AG09309 (cell line): ENCODE data around the gene SEC61A1.

Experiments
- DNase-seq: peaks from one replicate; pipeline ENCODE4 v3.0.0-alpha.2; 2010; ENCODE audit warnings: low read depth
- H3K4me3 ChIP-seq: 2 replicates; pipeline ENCODE4 v1.5.1; 2011; ENCODE audit warnings: mild to moderate bottlenecking, low read depth, low read length, moderate library complexity; ENCODE audit not compliant: control insufficient read depth
- TF ChIP-seq, protein P1 (sequence below): IDR thresholded peaks from 2 replicates; pipeline ENCODE4 v1.5.1; 2011; ENCODE audit warnings: mild to moderate bottlenecking, low read depth, low read length, inconsistent platforms; ENCODE audit not compliant: insufficient read depth, control insufficient read depth; ENCODE audit errors: missing control alignments

Gene SEC61A1

DNA sequence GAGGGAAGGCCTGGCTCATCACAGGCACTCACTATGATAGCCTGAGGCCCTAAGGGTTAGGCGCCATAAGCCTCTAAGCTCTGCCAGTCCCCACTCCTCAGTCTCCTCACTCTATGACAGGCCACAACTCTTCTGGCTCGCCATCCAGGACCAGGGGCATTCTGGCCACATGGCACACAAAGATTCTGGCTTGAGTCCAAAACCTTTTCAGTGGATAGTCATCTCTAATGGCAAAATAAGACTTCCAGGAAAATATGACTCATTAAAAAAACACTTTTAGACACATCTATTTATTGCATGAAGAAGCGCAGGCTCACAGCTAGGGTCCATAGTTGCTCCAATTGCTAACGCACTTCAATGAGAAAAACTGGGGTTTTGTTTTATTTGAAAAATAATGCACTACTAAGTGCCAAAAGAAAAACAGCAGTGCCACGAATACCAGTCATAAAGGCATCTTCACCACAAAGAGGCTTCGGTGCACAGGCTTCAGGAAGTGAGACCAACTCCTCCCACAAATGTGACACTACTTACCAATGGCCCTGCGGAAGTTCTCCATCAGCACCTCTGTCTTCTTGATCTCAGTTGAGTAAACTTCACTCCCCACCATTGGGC is 60.2 kb downstream of the SEC61A1 start:
- H3K4me3 ChIP-seq: no peak overlapping the region
- TF ChIP-seq, protein P1, sequence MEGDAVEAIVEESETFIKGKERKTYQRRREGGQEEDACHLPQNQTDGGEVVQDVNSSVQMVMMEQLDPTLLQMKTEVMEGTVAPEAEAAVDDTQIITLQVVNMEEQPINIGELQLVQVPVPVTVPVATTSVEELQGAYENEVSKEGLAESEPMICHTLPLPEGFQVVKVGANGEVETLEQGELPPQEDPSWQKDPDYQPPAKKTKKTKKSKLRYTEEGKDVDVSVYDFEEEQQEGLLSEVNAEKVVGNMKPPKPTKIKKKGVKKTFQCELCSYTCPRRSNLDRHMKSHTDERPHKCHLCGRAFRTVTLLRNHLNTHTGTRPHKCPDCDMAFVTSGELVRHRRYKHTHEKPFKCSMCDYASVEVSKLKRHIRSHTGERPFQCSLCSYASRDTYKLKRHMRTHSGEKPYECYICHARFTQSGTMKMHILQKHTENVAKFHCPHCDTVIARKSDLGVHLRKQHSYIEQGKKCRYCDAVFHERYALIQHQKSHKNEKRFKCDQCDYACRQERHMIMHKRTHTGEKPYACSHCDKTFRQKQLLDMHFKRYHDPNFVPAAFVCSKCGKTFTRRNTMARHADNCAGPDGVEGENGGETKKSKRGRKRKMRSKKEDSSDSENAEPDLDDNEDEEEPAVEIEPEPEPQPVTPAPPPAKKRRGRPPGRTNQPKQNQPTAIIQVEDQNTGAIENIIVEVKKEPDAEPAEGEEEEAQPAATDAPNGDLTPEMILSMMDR: peak; percentile 14
- DNase-seq: peak; percentile 71

DNA sequence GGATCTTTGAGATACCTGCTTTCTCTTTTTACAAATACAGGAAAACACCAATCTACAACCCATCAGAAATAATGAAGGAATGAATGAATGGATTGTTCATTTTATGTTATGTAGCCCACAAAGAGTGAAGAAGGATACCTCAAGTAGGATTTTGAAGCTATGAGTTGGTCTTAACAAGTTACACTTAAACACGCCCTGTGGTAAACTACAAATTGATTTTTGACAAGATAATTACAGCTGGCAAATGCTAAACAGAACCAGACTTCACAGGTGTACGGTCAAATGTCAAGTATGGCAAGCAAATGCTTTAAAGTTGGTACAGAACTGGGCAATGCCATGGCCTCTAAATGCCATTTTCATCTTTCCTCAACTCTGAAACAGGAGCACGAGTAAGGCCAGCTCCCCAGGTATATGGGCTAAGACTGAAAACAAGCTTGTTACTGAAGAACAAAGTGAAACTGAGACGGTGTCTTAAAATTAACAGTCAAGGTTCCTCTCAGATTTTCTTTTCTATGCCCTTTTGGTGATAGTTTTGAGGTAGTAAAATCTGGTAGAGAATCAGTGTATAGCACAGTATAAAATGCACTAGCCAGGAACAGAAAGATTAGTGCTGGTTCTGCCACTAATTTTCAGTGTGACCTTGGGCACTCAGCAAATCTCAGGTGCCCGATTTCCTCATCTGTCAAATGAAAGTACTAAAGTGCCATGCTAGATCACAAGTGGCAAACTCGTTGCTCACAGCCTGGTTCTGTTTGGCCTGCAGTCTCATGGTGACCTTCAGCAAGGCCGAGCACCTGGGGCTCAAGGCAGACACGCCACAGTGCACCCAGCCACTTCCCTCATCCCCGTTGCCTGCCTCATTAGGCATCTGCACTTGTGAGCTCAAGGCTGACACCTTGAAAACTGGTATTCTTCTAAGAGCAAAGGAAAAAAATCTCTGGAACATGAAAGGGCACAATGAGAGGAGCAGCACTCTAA is 61.9 kb downstream of the SEC61A1 start:
- H3K4me3 ChIP-seq: no peak overlapping the region
- DNase-seq: no peak
- TF ChIP-seq, protein P1: no peak
